ENCODE data around the gene MYO1B. TPM values are rescaled to one million over a fixed set of nuclear protein-coding genes. Genes with fewer than 3 reads are reported as not detected.

MYO1B gene
- total RNA-seq, 1 donor from 2014 or later: 165 TPM

GRCh38 chr2:191358325-191359025 is 113.3 kb downstream of the MYO1B start:
- peak; percentile 18 for DNase-seq (ENCODE audit: low read depth)

GRCh38 chr2:191359133-191359532 is 113.9 kb downstream of the MYO1B start:
- DNase-seq (ENCODE audit: low read depth): no peak

DNA sequence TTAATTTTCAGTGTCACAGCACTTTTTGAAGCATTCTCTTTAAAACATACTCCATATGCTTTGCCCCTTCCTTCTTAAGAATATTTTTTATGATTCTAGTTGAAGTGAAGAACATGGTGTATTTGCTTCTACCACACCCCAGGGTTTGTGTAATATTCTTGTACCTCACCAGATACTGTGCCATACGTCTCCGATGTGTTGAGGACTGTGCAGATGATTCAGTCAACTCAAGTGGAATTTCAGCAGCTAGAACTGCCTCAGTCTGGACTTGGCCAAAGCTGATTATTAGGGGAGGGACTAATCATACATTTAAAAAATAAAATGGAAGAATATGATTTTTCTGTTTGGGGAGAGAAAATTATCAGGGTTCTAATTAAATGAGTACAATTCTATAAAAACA is 115.7 kb downstream of the MYO1B start:
- no peak for DNase-seq (ENCODE audit: low read depth)

GRCh38 chr2:191362841-191363240 is 117.6 kb downstream of the MYO1B start:
- no peak for DNase-seq (ENCODE audit: low read depth)

- DNase-seq (ENCODE audit: low read depth): no peak
Observed at GRCh38 chr2:191363267-191363666, 118.1 kb downstream of the MYO1B start.

GRCh38 chr2:191365089-191365488 is 119.9 kb downstream of the MYO1B start:
- DNase-seq (ENCODE audit: low read depth): no peak

DNA sequence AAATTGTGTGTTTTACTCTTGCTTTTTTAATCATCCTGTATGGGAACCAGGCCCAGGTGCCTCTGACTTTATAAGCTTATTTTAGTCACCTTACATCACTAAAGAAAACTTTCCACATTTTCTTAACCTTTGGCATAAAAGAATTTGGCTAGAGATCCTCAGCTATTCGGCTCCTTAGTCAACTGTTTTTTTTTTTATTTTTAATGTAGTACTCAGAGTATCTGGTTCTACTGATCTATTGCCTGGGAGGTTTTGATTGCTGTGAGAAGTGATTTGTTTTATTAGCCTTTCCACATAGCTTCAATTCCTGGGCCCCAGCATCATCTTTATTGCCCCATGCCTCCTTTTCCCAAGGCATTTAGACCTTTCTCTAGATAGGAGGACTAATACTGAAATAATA is 121.0 kb downstream of the MYO1B start:
- peak; percentile 27 for DNase-seq (ENCODE audit: low read depth)

- DNase-seq (ENCODE audit: low read depth): peak; percentile 15
Observed at GRCh38 chr2:191369034-191369433, 123.8 kb downstream of the MYO1B start.

GRCh38 chr2:191374366-191374765 is 129.2 kb downstream of the MYO1B start:
- no peak for DNase-seq (ENCODE audit: low read depth)

DNA sequence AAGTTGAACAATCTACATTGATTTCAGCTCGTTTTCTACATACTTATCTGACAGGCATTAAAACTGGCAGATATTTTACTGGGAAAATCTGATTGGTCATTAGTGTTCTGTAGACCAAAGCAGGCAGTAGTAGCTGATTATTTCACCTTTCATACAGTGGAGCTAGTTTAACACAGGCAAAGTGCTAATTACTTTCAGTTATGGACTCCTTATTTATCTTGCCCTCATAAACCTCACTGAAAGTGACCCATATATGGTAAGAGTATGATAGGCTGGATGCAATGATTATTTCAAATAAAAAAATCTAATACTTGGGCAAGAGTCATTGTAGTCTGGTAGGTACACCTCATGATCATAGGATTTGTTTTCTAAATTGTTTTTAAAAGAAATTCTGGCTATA is 129.7 kb downstream of the MYO1B start:
- DNase-seq (ENCODE audit: low read depth): no peak

GRCh38 chr2:191376981-191377629 is 131.9 kb downstream of the MYO1B start:
- peak; percentile 92 for DNase-seq (ENCODE audit: low read depth)

DNA sequence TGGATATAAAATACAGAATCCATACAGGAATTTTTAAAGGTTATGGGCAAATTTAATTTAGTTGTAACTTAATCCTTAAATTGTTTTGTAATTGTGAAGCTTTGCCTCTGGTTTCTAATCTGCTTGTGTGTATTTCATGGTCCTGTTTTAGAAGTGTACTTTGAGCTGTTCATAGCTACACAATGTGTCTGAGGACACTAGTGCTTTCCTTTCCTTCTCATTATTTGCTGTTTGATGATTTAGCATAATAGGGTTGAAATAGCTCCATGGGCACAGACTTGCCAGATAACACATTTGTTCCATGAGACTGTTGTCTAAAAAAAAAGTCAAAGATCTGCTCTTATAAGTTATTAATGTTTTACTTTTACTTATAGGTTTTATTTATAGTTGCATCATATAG is 134.2 kb downstream of the MYO1B start:
- no peak for DNase-seq (ENCODE audit: low read depth)

- DNase-seq (ENCODE audit: low read depth): peak; percentile 50
Observed at GRCh38 chr2:191382801-191383200, 137.6 kb downstream of the MYO1B start.

GRCh38 chr2:191383486-191383885 is 138.3 kb downstream of the MYO1B start:
- DNase-seq (ENCODE audit: low read depth): no peak

GRCh38 chr2:191384829-191385228 is 139.6 kb downstream of the MYO1B start:
- DNase-seq (ENCODE audit: low read depth): no peak

DNA sequence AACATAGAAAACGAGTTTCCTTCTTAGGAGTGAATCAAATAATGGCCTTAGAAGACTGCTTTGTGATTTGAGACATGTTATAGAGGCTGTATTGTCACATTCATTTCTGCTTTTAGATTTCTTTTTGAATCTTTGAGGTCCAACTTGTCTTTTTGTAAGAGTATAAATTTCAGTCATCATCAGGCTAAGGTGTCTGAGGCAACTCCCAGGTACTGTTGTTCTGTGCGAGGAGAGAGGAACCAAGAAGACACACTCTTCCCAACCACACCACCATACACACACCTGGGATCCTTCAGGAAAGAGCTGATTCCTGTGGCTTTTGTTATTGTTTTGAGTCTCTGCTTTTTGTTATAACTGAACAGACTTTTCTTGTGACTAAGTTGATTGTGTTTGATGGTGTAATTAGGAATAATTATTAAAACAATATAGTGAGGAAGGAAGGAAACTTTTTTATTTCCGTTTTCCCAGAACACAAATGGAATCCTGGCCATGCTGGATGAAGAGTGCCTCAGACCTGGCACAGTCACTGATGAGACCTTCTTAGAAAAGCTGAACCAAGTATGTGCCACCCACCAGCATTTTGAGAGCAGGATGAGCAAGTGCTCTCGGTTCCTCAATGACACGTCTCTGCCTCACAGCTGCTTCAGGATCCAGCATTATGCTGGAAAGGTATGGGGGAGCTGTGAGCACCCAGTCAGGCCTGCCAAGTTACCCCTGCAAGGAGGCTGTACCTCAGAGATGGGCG is 140.4 kb downstream of the MYO1B start:
- DNase-seq (ENCODE audit: low read depth): no peak

- DNase-seq (ENCODE audit: low read depth): peak; percentile 84
Observed at GRCh38 chr2:191386938-191387536, 141.8 kb downstream of the MYO1B start.

DNA sequence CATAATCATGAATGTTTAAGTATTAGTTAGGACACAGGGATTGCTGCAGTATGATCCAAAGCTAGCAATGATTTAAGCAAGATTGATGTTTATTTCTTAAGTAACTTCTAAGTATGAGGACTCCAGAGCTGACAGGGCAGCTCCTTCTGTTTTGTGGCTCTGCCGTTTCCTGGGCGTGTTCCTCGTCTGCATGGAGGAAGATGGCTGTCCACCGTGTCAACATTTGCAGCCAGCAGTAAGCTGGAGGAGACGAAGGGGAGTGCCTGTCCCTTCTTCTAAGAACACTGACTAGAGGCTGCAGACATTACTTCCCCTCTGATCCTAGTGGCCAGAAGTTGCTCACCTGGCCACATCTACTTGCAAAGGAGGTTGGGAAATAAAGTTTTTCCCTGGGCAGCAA is 144.1 kb downstream of the MYO1B start:
- no peak for DNase-seq (ENCODE audit: low read depth)

DNA sequence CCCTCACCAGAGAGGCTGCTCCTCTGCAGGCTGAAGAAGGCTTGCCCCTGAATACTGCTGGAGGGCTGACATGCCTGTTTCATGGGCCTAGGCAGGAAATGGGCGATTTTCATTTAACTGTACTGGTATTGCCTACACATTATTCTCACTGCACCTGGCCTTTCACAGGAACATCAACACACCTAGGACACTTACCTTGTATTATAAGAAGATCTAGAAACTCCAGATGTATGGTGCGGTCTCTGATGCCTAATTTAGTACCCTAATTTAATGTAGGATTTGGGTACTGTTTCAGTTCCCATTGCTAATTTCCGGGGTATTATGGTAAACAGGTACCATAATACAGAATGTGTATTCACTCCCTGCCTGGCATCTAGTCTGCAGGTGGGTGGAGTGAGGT is 146.0 kb downstream of the MYO1B start:
- no peak for DNase-seq (ENCODE audit: low read depth)

- no peak for DNase-seq (ENCODE audit: low read depth)
Observed at GRCh38 chr2:191394043-191394442, 148.8 kb downstream of the MYO1B start.

GRCh38 chr2:191396794-191397193 is 151.6 kb downstream of the MYO1B start:
- DNase-seq (ENCODE audit: low read depth): no peak

DNA sequence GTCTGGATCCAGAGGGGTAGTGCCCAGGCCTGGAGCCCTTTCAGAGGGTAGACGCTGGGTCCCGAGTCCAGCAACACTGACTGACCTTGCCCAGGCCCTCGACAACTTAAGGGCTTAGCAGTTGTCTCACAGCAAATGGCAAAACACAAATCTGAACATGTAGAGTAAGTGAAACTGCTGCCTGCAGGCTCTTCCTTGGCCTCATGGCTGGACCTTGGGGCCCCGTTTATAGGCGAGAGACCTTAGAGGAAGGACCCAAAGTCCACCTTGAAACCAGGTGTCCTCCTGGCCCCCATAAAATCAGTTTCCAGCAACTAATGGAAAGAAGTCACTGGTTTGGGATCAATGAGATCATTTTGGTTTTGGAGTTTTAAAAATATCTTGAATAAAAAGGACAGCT is 154.4 kb downstream of the MYO1B start:
- DNase-seq (ENCODE audit: low read depth): no peak

GRCh38 chr2:191401287-191401686 is 156.1 kb downstream of the MYO1B start:
- peak; percentile 72 for DNase-seq (ENCODE audit: low read depth)

Measured in renal cortical epithelial cell (primary cell).